ENCODE data around the gene FUBP3.
A peak's percentile ranks its signal among the peaks of the same experiment; 100 is the strongest.

The FUBP3 gene

DNA sequence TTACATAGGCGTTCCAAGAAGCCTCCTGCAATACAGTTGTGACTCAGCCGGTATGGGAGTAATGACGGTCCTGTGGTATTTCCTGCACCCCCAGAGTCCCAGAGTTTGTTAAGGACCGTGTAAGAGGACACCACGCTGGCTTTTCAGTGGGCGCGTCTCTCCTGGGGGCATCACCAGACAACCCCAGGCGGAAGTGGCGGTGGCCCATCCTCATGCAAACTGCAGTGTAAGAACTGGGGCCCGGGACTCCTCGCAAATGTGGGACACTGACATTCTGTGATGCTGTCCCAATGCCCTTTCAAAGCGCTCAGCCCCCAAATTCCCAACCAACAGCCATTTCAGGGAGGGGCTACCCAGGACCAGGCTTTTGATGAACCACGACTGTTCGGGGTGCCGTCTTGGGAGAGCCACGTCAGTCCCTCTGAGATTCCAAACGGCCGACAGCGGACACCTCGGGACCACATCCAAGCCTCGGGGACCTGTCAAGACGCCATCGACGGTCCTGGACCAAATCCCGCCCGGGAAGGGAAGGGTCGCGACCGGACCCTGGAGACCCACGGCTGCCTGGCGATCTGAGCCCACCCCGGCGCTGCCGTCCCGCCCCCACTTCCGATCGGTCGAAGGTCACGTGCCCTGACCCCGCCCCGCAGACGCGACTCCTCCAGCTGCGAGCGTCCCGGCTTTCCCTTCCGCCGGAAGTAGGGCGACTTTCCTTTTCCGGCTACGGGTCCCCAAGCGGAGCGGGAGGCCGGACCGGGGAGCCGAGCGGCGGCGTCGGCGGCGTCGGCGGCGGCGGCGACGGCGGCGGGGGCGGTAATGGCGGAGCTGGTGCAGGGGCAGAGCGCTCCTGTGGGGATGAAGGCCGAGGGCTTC lies at the start of gene FUBP3:
FUBP3 (plus strand) TSS at position 713 of the 873 bp plus-strand sequence; CDS start at position 817, 104 bp downstream.
- FAIRE-seq: peak; percentile 89
- peak; percentile 98 for DNase-seq (ENCODE audit: extremely low spot score, insufficient read length, low read depth)

DNA sequence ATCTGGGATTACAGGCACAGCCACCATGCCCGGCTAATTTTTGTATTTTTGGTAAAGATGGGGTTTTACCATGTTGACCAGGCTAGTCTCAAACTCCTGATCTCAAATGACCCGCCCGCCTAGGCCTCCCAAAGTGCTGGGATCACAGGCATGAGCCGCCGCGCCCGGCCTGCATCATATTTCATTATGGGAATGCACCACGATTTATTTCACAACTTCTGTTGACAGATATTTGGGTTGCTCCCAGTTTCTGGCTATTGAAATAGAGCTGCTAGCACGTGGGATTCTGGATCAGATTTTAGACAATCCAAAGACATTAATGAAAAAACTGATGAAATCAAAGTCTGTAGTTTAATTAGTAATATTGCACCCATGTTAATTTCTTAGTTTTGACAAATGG lies 48.4 kb upstream of the FUBP3 start:
- DNase-seq (ENCODE audit: extremely low spot score, insufficient read length, low read depth) (no peak), FAIRE-seq (no peak)

DNA sequence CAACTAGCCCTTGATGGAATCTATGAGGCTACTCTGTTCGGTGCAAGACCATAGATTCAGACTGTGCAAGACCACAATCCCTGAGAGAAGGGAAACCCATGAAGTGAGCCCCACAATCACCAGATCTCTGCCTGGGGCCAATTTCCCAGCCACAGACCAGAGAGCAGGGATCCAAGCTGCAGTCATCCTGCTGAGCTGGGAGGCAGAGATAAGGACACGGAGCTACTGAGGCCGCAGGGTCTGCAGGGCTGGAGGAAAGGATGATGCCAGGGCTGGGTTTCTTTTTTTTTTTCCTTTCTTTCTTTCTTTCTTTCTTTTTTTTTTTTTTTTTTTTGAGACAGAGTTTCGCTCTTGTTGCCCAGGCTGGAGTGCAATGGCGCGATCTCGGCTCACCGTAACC lies 47.7 kb upstream of the FUBP3 start:
- FAIRE-seq: no peak

DNA sequence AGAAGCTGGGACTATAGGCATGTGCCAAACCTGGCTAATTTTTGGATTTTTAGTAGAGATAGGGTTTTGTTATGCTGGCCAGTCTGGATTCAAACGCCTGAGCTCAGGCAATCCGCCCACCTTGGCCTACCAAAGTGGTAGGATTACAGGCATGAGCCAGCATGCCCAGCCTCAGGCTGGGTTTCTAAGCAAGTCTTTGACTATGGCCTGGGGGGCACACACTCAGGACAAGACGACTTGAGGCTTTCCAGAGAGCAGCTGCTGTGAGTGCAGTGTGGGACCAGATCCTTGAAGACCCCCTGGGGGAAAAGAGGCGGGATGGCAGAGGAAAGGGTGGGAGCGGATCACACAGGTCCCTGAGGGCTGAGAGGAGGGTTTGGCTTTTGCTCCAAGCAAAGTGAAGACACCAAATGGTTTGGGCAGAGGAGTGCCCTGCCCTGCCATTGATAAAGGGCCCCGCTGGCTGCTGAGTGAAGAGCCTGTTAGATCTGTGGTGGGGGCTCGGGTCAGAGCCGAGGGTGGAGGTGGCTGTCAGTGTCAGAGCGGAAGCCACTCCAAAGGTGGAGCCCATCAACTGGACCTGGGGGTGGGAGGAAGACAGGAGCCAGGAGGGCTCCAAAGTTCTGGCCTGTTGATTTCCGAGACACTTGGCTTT lies 46.8 kb upstream of the FUBP3 start:
- FAIRE-seq: no peak
- no peak for DNase-seq (ENCODE audit: extremely low spot score, insufficient read length, low read depth)

More for the DNA sequence above, 47.7 kb upstream of the FUBP3 start:
- no peak for DNase-seq (ENCODE audit: extremely low spot score, insufficient read length, low read depth)

GRCh38 chr9:130535818-130536521 lies 43.4 kb upstream of the FUBP3 start:
- no peak for DNase-seq (ENCODE audit: extremely low spot score, insufficient read length, low read depth)

GRCh38 chr9:130536701-130537107 lies 42.7 kb upstream of the FUBP3 start:
- DNase-seq (ENCODE audit: extremely low spot score, insufficient read length, low read depth): no peak

More at GRCh38 chr9:130535818-130536521, 43.4 kb upstream of the FUBP3 start:
- FAIRE-seq: no peak

DNA sequence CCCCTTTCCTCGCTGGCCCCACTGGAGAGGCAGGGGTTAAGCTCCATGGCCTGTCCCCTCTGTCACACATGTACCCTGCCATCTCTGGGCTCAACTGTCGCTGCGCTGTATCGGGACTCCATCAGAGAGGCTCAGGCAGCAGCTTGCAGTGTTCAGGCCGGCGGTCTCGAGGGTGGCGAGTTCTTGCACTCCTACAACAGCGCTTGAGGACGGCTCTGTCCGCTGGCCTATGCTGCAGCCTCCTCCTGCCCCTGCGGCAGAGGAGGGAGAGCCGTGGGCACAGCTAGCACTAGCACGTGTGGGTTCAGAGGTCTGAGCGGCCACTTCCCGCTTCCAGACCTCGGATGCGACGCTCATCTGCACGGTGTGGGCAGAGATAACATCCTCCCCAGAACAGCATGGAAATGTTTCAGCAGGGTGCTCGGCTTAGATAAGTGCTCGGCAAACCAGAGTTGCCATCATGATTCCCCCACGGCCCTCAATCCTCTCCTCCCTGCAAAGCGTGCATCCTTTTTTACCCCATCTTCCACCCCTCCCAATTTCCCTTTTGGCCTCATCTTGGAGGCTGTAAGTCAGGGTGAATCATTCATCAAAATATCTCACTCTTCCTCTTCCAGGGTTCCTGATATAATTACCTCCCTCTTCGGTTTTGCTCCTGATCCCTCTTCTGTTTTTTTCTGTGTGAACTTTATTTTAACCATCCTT lies 41.9 kb upstream of the FUBP3 start:
- DNase-seq (ENCODE audit: extremely low spot score, insufficient read length, low read depth) (no peak), FAIRE-seq (no peak)

More at GRCh38 chr9:130536701-130537107, 42.7 kb upstream of the FUBP3 start:
- no peak for FAIRE-seq

DNA sequence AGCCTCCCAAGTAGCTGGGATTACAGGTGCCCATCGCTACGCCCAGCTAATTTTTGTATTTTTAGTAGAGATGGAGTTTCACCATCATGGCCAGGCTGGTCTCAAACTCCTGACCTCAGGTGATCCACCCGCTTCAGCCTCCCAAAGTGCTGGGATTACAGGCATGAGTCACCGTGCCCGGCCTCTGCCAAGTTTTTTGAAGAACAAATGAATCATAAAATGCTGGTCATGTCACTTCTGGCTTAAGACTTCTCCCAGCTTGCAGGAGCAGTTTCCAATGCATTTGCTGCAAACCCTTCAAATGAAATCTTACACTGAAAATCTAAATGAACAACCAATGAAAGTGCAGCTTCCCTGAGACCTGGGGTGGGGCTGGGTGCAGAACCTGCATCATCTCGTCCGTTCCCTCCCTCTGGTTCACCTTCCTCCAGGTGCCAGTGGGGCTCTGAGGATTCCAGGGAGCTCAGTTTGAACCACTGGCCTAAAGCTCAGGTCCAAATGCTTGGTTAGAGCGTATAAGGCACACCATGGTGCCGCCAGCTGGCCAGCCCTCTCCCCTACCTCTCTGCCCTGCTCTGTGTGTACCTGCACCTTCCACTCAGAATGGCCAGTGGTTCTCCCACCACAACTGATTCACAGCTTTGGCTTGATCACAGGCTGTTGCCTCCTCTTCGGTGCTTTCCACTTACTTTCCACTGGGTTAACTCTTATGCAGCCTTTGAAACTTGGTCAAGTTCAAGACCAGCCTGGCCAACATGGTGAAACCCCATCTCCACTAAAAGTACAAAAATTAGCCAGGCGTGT lies 39.8 kb upstream of the FUBP3 start:
- no peak for FAIRE-seq

GRCh38 chr9:130541533-130541932 lies 37.8 kb upstream of the FUBP3 start:
- DNase-seq (ENCODE audit: extremely low spot score, insufficient read length, low read depth) (no peak), FAIRE-seq (no peak)

More for the DNA sequence above, 39.8 kb upstream of the FUBP3 start:
- DNase-seq (ENCODE audit: extremely low spot score, insufficient read length, low read depth): no peak

DNA sequence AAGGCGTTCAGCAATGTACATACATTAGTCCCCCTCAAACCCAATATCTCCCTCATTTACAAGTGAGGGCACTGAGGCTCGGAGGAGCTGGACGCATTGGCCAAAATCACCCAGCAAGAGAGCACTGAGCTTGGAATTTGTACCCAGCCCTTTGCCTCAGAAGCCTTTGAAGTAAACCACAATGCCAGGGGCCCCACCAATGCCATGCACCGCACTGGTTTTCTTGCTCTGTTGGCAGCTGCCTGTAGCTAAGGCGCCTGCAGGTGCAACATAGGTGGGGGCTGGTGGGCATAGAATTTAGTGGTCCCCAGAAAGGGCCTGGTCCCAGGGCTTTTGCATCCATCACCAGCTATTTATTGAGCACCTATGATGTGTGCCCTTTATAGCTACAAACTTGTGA lies 37.3 kb upstream of the FUBP3 start:
- DNase-seq (ENCODE audit: extremely low spot score, insufficient read length, low read depth) (no peak), FAIRE-seq (no peak)

DNA sequence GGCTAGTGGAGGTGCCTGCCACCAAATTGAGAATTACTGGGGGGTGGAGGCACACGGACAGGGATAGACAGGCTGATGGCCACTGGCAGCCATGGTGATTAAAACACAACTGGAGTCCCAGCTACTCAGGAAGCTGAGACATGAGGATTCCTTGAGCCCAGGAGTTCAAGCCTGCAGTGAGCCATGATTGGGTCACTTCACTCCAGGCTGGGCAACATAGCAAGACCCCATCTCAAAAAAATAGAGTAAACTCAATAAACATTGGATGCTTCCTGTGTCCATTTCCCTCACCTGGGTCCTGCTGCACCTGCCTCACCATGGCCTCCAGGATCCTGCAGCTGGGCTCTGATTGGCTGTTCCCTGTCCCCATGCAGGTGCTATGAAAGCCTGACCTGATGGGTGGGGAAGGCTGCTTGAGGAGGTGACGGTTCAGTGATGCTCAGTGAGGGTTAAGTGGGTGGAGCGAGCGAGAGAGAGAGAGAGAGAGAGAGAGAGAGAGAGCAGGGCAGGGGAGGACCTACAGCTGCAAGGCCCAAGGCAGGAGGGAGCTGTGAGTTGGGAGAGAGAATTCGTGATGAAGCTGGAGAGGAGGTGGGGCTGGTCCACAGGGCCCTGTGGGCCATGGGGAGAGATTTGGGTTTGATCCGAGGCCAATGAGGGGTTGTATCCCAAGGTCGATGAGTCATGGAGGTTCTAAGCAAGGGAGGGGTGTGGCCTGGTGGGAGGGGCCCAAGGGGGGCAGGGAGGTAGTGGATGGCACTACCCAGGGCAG lies 36.7 kb upstream of the FUBP3 start:
- no peak for DNase-seq (ENCODE audit: extremely low spot score, insufficient read length, low read depth)

GRCh38 chr9:130543368-130543767 lies 36.0 kb upstream of the FUBP3 start:
- FAIRE-seq (no peak), DNase-seq (ENCODE audit: extremely low spot score, insufficient read length, low read depth) (no peak)

More for the DNA sequence above, 36.7 kb upstream of the FUBP3 start:
- FAIRE-seq: no peak

DNA sequence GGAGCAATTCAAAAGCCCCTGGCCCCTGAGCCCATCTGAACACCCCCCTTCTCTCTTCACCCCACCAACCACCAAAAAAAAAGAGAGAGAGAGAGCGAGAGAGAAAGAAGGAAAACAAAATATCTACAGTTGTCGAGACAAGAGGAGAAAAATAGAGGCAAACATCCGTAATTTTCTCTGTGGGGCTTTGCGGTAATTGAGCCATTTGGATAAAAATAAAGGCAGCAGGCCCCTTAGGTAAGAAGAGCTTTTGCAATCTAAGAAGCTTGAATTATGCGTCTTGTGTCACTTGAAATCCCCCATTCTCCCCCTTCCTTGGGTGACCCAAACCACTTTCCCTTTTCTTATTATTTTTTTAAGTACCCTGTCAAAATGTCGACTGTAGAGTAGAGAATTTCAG lies 35.5 kb upstream of the FUBP3 start:
- no peak for DNase-seq (ENCODE audit: extremely low spot score, insufficient read length, low read depth)
- no peak for FAIRE-seq

- DNase-seq (ENCODE audit: extremely low spot score, insufficient read length, low read depth) (no peak), FAIRE-seq (no peak)
Observed at GRCh38 chr9:130544364-130544763, 35.0 kb upstream of the FUBP3 start.

- FAIRE-seq (no peak), DNase-seq (ENCODE audit: extremely low spot score, insufficient read length, low read depth) (no peak)
Observed at GRCh38 chr9:130548103-130548502, 31.3 kb upstream of the FUBP3 start.

DNA sequence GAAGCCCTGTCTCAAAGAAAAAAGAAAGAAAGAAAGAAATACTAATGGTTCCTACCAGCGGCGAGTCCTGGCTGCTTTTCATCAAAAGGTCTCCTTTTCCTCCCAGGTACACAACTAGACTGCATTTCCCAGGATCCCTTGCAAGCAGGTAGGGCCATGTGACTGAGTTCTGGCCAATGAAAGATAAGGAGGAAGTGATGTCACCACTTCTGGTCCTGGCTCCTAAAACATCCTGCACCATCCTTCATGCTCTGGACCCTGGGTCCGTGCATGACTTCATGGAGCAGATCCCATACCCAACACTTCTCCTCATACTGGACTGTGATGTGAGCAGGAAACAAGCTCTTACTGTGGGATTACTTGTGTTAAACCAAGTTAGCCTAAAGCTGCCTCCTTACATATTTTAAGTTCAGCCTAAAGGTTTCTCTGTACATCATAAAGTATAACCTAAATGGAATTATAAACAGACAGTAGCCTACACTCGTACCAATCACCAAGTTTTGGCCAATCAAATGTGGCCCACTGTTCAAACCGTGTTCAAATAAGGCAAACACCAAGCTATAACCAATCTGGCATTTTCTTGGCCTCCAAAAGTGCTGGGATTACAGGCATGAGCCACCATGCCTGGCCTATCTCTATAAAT lies 30.2 kb upstream of the FUBP3 start:
- DNase-seq (ENCODE audit: extremely low spot score, insufficient read length, low read depth) (no peak), FAIRE-seq (no peak)

- DNase-seq (ENCODE audit: extremely low spot score, insufficient read length, low read depth) (no peak), FAIRE-seq (no peak)
Observed at GRCh38 chr9:130554606-130555005, 24.8 kb upstream of the FUBP3 start.

DNA sequence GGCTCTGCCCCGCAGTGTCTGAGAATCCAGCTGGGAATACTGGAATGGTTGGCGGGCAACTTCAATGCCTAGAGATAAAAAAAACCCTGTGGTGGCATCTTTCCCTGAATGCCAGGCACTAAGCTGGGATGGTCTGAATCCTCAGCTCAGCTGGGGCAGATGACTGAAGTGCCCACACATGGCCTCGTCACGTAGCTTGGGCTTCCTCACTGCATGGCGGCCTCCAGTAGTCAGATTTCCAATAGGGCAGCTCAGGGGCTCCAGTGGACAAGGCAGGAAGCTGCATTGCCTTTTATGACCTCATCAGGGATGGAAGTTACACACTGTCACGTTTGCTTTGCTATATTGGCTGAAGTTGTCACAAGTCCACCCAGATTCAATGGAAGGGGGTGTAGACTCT lies 24.3 kb upstream of the FUBP3 start:
- DNase-seq (ENCODE audit: extremely low spot score, insufficient read length, low read depth) (no peak), FAIRE-seq (no peak)
